GM21576 (cell line): ENCODE data around the gene CHRND.

ENCODE experiments used
- ATAC-seq: cut with Tn5 transposase; IDR thresholded peaks from one replicate; pipeline ENCODE4 v1.9.1; 2021; ENCODE audit warnings: mild to moderate bottlenecking, moderate library complexity; ENCODE audit not compliant: unreplicated experiment

CHRND gene

DNA sequence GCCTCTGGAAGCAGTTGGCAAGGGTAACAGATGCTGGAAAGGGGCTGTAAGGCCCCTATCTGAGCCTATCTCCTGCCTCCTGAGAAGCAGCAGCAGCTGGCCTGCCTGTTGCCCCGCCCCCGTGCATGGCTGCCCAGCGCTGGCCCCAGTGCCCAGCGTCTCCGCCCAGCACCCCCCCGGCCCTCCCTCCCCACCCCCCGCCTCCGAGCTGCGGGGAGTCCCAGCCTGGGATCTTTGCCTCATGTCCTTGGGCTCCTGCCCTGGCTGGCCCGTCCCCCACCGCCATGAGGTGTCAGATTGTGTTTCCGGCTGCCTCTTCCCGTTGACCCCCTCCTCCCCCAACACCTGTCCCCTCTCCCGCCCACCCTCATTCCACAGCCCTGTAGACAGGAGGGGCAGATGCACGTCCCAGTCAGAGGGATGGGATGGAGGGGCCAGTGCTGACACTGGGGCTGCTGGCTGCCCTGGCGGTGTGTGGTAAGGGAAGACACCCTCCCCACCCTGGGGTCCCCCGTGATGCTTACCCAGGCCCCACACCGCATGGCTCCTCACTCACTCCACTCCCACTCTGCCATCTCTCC lies at the start of gene CHRND:
Gene CHRND (plus strand): TSS at position 370 of the 581 bp plus-strand sequence. CDS start 56 bp downstream, at position 426.
- no peak for ATAC-seq

DNA sequence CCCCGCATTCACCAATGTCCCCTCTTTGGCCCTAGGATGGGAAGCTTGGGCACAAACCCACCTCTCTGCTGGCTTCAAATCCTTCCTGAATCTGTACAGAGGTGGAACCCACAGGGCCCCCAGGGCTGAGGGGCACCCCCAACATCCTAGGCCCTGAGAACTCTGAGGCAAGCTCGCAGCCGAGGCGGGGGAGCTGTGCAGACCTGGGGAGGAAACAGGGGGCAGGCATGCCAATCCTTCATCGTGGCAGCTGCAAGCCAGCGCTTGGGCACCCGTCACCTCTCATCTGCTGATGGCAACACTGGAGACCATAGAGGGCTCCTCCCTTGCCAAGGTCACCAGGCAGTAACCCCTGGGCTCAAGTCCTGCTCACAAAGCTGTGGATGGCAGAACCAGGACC lies 49.2 kb upstream of the CHRND start:
- ATAC-seq, result no peak

DNA sequence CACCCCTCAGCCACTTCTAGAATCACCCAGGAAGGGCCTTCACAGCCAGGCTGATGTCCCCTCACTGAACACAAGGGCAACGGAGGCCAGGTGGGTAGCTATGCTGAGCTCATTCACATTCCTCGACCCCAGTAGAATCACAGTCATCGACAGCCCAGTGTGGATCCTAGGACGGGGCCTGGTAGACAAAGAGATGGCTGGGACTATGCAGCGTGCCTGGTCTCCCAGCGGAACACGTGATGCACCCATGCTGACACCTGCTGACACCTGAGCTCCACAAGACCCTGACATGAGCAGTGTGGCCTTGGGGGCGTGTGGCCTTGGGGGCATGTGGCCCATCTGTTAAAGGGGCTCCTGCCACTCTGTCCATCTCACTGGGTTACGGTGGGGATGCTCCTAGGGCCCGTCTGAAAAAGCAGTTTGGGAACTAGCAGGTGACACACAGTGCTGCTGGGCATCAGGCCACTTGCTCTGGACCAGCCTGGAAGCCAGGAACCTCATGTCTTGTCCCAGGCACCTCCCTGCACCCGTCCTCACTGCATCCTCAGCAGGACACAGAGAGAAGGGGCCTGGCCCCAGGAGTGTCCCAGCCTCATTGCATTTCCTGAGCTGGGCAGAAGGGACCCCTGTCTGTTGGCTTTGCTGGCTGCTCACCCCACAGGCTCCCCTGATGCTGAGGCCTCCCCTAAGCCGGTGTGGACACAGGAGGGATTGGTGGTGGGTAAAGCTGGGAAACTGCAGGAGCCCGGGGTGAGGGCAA lies 48.0 kb upstream of the CHRND start:
- ATAC-seq, result no peak

- ATAC-seq, result no peak
Observed at GRCh38 chr2:232478571-232479340, 47.2 kb upstream of the CHRND start.

DNA sequence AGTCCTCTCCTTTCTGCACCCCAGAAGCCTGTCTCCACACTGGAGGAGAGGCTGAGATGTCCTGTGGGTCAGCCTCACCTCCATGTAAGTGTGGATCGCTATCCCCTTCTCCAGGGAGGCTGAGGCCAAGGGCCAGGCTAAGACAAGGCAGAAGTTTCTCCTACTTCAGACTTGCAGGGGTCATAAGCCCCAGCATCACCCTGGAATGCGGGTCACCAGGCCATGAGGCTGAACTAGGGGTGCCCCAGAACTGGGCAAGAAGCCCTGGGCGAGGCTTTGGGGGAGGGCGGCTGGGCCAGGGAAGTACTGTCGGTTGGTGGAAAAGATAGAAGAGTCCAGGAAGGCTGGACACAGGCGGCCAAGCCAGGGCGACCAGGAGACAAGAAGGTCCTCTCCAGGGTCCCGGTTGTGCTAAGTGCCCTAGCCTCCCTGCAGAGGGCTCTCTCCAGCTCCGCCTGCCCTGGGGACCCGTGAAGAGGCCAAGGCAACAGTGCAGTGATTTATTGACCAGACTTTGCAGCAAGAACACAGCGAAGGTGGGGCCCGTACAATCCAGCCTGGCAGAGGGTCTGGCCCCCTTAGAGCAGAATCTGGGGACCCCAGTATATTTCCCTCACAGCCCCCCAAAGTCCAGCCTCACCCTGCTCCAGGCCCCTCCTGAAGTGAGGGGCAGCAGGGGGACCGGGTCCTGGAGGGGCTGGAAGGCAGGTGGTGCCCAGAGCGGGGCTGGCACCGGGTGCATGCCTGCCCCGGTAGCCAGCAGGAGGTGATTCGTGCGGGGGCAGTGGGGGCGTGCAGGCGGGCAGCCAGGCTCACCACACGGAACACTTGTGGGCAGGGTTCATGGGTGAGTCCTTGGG lies 46.4 kb upstream of the CHRND start:
- no peak for ATAC-seq

DNA sequence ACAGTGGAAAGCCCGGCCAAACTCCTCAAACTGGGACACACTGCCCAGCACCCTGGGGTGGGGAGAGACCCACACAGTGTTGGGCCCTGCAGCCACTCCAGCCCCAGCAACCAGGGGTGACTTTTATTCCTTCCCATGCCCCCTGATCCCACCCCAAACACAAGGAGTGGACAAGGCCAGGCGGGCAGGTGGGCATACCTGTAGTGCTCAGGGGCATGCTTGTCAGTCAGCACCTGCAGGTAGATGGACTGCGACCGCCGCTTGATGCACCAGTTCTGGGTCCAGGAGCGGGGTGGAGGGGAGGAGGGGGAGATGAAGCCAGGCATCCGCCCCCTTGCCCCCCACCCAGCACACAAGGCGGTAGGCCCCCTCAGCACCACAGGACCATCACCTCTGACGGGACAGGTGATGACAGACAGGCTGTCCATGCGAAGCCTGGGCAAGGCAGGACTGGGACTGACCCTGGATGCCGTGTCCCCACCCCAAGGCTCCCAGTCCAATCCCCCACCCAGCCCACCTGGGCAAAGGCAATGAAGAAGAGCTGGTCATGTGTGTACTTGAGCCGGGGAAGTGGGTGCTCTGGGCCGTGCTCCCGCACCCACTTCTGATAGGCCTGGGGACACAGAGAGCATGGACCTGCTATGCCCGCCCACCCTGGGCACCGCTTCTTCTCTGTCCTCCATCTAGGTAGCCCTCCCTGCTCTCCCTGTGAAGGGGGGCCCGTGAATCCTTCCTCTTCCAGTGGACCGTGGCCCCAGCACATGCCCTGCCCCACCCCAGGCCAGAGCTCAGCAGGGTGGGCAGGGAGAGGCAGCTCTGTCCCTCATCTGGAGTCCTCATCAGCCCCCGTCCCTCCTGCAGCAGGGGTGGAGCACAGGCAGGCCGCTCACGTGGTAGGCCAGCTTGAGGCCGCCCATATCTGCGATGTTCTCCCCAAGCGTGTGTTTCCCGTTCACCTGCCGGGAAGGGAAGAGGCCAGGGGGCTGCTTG lies 45.5 kb upstream of the CHRND start:
- no peak for ATAC-seq

DNA sequence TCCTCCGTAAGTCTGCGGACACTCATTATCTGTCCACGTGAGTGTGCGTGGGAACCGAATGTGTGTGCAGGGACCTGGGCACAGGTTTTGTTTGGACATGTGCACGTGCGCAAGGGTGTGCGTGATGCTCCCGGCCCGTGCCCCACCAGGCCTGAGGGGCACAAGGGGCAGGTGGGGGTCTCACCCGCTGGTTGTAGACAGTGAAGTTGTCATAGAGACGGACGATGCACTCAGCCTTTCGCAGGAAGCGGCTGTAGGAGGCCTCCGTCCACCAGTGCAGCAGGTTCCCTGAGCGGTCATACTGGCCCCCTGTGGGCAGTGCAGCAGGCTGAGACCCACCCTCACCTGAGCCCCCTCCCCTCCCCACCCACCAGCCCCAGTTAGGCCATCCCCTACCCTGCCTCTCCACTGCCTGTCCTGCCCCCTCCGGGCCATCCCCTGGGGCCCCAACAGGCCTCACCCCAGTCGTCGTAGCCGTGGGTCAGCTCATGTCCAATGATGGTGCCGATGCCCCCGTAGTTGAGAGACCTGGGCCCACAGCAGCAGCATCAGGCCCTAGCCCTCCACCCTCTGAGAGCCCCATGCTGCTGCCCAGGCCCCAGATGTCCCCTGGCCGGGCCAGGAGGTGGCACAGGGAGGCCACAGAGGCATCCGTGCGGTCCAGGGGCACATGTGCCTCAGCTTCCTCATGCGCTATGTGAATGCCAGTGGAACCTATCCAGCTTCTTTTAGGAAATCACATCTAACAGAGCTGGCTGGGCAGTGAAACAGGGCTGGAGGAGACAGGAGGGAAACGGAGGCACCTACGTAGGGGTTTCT lies 44.4 kb upstream of the CHRND start:
- no peak for ATAC-seq

GRCh38 chr2:232482301-232483238 lies 43.4 kb upstream of the CHRND start:
- no peak for ATAC-seq

- no peak for ATAC-seq
Observed at GRCh38 chr2:232483311-232483922, 42.5 kb upstream of the CHRND start.

GRCh38 chr2:232483923-232484627 lies 41.9 kb upstream of the CHRND start:
- ATAC-seq, result no peak

DNA sequence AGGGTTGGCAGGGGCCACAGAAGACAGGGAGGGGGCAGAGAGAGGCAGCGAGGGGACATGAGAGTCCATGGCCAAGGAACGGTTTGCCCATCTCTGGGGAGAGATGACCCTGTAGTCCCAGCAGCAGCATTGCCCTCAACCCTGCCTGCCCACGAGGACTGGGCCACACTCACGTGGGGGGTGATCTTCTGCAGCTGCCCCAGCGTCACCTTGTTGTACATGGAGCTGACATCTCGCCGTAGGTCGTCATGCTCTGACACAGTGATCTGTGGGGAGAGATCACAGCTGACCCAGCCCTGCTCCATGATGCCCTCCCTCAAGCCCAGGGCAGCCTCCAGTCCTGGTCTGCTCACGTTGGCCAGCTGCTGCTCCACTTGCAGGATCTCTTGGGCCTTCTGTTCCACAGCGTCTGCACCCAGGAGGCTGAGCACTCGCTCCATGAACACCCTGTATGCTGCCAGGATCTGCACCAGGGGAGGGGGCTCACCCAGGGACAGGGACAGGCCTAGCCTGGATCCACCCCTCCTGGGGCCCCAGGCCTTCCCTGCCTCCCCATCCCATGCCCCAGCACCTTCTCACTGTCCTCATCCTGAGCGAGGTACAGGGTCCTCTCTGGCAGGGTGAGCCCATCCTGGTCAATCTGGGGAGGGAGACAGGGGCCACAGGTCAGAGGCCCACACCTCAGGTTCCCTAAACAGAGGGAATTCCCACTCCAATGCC lies 41.2 kb upstream of the CHRND start:
- no peak for ATAC-seq

GRCh38 chr2:232485348-232485756 lies 40.6 kb upstream of the CHRND start:
- no peak for ATAC-seq

GRCh38 chr2:232485757-232486557 lies 40.0 kb upstream of the CHRND start:
- ATAC-seq, result no peak

GRCh38 chr2:232486558-232487384 lies 39.2 kb upstream of the CHRND start:
- ATAC-seq, result no peak
